PFSK-1 (cell line): Measurements from ENCODE around the gene CNTNAP2.

ENCODE experiments used
- FOXP2 ChIP-seq: optimal IDR thresholded peaks from 2 replicates; pipeline ENCODE3; 2011; ENCODE audit warnings: borderline replicate concordance, control low read depth, inconsistent platforms; ENCODE audit not compliant: insufficient read depth; ENCODE audit errors: extremely low read length, extremely low read depth
- POLR2AphosphoS5 ChIP-seq: IDR thresholded peaks from 2 replicates; pipeline ENCODE4 v1.6.1; 2012; ENCODE audit warnings: low read depth, mild to moderate bottlenecking, control low read depth, low read length, moderate library complexity
- REST ChIP-seq, 2 experiments: IDR thresholded peaks; 2 replicates each; pipeline versions ENCODE4 v1.6.1 to v1.8.0; 2011 to 2012; ENCODE audit warnings: low read depth in 2 of 2, low read length in 2 of 2, control low read depth in 1 of 2, inconsistent platforms in 1 of 2, mild to moderate bottlenecking in 1 of 2, moderate library complexity in 1 of 2; ENCODE audit not compliant: insufficient read depth in 1 of 2
- SIN3A ChIP-seq: IDR thresholded peaks from 2 replicates; pipeline ENCODE4 v1.6.1; 2012; ENCODE audit warnings: mild to moderate bottlenecking, low read length, moderate library complexity, borderline replicate concordance; ENCODE audit not compliant: insufficient read depth
- TAF1 ChIP-seq: IDR thresholded peaks from 2 replicates; pipeline ENCODE4 v1.6.1; 2012; ENCODE audit warnings: low read length, control low read depth, borderline replicate concordance; ENCODE audit not compliant: insufficient read depth

CNTNAP2 gene

GRCh38 chr7:148011753-148012152 lies 1895.2 kb downstream of the CNTNAP2 start:
- TF ChIP-seq POLR2AphosphoS5 (no peak), SIN3A (no peak), REST (IDR thresholded peaks at IDR 0.05; ENCODE audit: insufficient read depth in 1 of 2, low read depth in 2 of 2, low read length in 2 of 2) (no peak), TAF1 (no peak), FOXP2 (no peak)

- TF ChIP-seq TAF1, result no peak
- no peak for TF ChIP-seq FOXP2
- TF ChIP-seq REST (IDR thresholded peaks at IDR 0.05; ENCODE audit: insufficient read depth in 1 of 2, low read depth in 2 of 2, low read length in 2 of 2), result no peak
- TF ChIP-seq POLR2AphosphoS5, result no peak
- TF ChIP-seq SIN3A, result no peak
Observed at GRCh38 chr7:148014001-148014400, 1897.4 kb downstream of the CNTNAP2 start.

GRCh38 chr7:148014541-148014940 lies 1897.9 kb downstream of the CNTNAP2 start:
- no peak for TF ChIP-seq SIN3A
- TF ChIP-seq REST (IDR thresholded peaks at IDR 0.05; ENCODE audit: insufficient read depth in 1 of 2, low read depth in 2 of 2, low read length in 2 of 2), result no peak
- no peak for TF ChIP-seq TAF1
- no peak for TF ChIP-seq FOXP2
- no peak for TF ChIP-seq POLR2AphosphoS5

GRCh38 chr7:148017126-148017525 lies 1900.5 kb downstream of the CNTNAP2 start:
- no peak for TF ChIP-seq TAF1
- no peak for TF ChIP-seq REST (IDR thresholded peaks at IDR 0.05; ENCODE audit: insufficient read depth in 1 of 2, low read depth in 2 of 2, low read length in 2 of 2)
- TF ChIP-seq SIN3A, result no peak
- TF ChIP-seq POLR2AphosphoS5, result no peak
- no peak for TF ChIP-seq FOXP2

- TF ChIP-seq FOXP2, result no peak
- TF ChIP-seq POLR2AphosphoS5, result no peak
- TF ChIP-seq REST (IDR thresholded peaks at IDR 0.05; ENCODE audit: insufficient read depth in 1 of 2, low read depth in 2 of 2, low read length in 2 of 2), result no peak
- TF ChIP-seq SIN3A, result no peak
- no peak for TF ChIP-seq TAF1
Observed at GRCh38 chr7:148020679-148021078, 1904.1 kb downstream of the CNTNAP2 start.
